ENCODE measurements around the gene CCDC146.
"Not testable (repeated sequence)": the region's sequence is repeated elsewhere in the genome, so short reads cannot be mapped to it uniquely, and the experiment has no call there.

CCDC146 gene

GRCh38 chr7:77202481-77202976 is 80.1 kb downstream of the CCDC146 start:
- DNase-seq (ENCODE audit: low read depth in 2 of 2): no peak

GRCh38 chr7:77205706-77206105 is 83.3 kb downstream of the CCDC146 start:
- no peak for DNase-seq (ENCODE audit: low read depth in 2 of 2)

- no peak for DNase-seq (ENCODE audit: low read depth in 2 of 2)
These were observed 86.0 kb downstream of the CCDC146 start for GRCh38 chr7:77208416-77208815.

- no peak for DNase-seq (ENCODE audit: low read depth in 2 of 2)
These were observed 87.2 kb downstream of the CCDC146 start for GRCh38 chr7:77209479-77210139.

GRCh38 chr7:77216181-77216845 is 93.9 kb downstream of the CCDC146 start:
- DNase-seq (ENCODE audit: low read depth in 2 of 2): no peak

GRCh38 chr7:77217474-77218185 is 95.2 kb downstream of the CCDC146 start:
- DNase-seq (ENCODE audit: low read depth in 2 of 2): no peak

GRCh38 chr7:77219701-77220331 is 97.4 kb downstream of the CCDC146 start:
- not testable (repeated sequence) for DNase-seq (ENCODE audit: low read depth in 2 of 2)

GRCh38 chr7:77222065-77222464 is 99.7 kb downstream of the CCDC146 start:
- DNase-seq (ENCODE audit: low read depth in 2 of 2): no peak

- DNase-seq (ENCODE audit: low read depth in 2 of 2): no peak
These were observed 100.4 kb downstream of the CCDC146 start for GRCh38 chr7:77222819-77223218.

GRCh38 chr7:77223261-77223660 is 100.8 kb downstream of the CCDC146 start:
- DNase-seq (ENCODE audit: low read depth in 2 of 2): no peak

GRCh38 chr7:77226357-77226839 is 104.0 kb downstream of the CCDC146 start:
- DNase-seq (ENCODE audit: low read depth in 2 of 2): no peak

- not testable (repeated sequence) for DNase-seq (ENCODE audit: low read depth in 2 of 2)
These were observed 106.4 kb downstream of the CCDC146 start for GRCh38 chr7:77228795-77229194.

- no peak for DNase-seq (ENCODE audit: low read depth in 2 of 2)
These were observed 110.1 kb downstream of the CCDC146 start for GRCh38 chr7:77232467-77232866.

GRCh38 chr7:77235276-77235675 is 112.9 kb downstream of the CCDC146 start:
- no peak for DNase-seq (ENCODE audit: low read depth in 2 of 2)

- DNase-seq (ENCODE audit: low read depth in 2 of 2): no peak
These were observed 116.3 kb downstream of the CCDC146 start for GRCh38 chr7:77238703-77239136.

- no peak for DNase-seq (ENCODE audit: low read depth in 2 of 2)
These were observed 117.1 kb downstream of the CCDC146 start for GRCh38 chr7:77239471-77239870.

- no peak for DNase-seq (ENCODE audit: low read depth in 2 of 2)
These were observed 119.7 kb downstream of the CCDC146 start for GRCh38 chr7:77242068-77242467.

GRCh38 chr7:77242554-77242953 is 120.1 kb downstream of the CCDC146 start:
- no peak for DNase-seq (ENCODE audit: low read depth in 2 of 2)

GRCh38 chr7:77244222-77244934 is 122.0 kb downstream of the CCDC146 start:
- DNase-seq (ENCODE audit: low read depth in 2 of 2): no peak

- no peak for DNase-seq (ENCODE audit: low read depth in 2 of 2)
These were observed 122.8 kb downstream of the CCDC146 start for GRCh38 chr7:77245015-77245755.
